DMS53 treated with DMSO at 0.1 percent for 48 hours (cell line): ENCODE measurements around the gene FLNB.
"Not testable (repeated sequence)": the region's sequence is repeated elsewhere in the genome, so short reads cannot be mapped to it uniquely, and the experiment has no call there.

Experiments
- DNase-seq: peaks from one replicate; lab custom pipeline; 2025; ENCODE audit not compliant: unreplicated experiment; lab: John Stamatoyannopoulos, UW

FLNB gene

GRCh38 chr3:58198362-58198761 is 190.1 kb downstream of the FLNB start:
- no peak for DNase-seq

- no peak for DNase-seq
These were observed 190.6 kb downstream of the FLNB start for GRCh38 chr3:58198804-58199203.

DNA sequence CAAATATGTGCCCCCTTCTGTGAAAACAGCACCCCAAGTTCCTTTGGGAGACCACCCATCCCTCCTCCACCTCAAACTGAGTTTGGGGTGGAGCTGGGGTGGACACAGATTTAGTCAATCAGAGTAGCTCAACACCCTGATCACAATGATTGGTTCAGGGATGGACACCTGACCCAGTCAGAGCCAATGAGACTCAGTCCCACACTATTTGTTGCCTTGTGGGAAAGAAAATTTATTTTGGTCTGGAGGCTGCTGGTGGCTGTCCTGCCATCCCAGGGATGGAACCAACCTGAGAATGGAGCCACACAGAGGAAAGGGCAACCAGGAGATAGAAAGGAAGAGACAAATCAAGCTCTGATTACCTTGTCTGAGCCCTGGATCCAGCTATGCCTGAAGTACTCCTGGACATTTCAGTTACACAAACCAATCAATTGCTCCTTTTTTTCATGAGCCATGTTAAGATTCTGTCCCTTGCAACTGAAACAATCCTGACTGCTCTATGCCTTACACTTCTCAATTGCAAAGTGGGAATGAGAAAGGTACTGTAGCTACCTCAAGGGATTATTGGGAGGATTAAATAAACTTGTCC is 192.0 kb downstream of the FLNB start:
- no peak for DNase-seq

GRCh38 chr3:58200846-58201355 is 192.7 kb downstream of the FLNB start:
- DNase-seq = no peak

DNA sequence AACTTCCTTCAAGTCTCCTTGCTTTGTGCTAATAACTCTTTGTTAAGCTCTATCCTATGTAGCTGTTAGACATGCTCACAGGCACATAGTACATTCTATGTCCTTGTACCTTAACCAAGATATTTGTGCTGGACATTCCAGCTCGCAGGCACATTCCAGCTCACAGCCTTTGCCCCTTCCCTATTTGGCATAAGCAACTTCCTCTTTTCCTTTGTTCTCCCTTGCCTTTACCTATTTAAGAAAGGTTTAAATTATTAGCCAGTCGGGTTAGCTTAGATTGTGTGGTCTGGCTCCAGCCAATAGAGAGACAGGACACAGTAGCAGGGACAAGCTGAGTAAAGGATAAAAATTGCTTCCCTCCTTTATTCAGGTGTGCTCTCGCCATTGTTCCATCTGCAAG is 193.2 kb downstream of the FLNB start:
- not testable (repeated sequence) for DNase-seq

- DNase-seq = no peak
These were observed 194.7 kb downstream of the FLNB start for GRCh38 chr3:58202917-58203360.

DNA sequence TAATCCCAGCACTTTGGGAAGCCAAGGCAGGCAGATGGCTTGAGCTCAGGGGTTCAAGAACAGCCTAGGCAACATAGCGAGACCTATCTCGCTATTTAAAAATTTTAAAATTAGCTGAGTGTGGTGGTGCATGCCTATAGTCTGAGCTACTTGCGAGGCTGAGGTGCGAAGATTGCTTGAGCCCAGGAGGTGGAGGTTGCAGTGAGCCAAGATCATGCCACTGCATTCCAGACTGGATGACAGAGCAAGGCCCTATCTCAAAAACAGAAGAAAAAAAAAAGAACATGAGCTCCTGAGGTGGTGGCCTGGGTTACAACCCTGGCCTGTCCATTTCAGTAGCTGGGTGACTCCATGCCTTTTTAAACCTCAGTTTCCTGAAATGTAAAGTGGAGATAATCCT is 195.3 kb downstream of the FLNB start:
- DNase-seq = no peak

DNA sequence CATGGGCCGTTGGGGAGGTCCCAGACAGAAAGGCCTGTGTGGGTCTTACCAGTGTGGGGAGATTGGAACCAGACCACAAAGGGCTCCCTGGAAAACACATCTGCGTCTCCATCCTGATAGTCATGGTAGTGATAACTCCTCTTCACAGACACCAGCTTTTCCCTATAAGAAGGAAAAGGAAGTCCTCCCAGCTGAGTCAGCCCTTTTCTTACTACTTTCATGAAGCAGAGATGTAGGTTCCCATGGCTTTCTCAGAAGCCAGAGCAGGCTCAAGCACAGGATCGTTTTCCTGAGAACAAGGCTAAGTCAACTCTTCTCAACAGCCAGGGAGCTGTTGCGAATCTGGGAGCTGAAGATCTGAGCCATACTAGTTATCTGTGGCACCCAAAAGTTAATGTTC is 196.5 kb downstream of the FLNB start:
- no peak for DNase-seq

GRCh38 chr3:58205981-58206380 is 197.8 kb downstream of the FLNB start:
- DNase-seq = no peak

- DNase-seq = no peak
These were observed 198.3 kb downstream of the FLNB start for GRCh38 chr3:58206406-58207011.

DNA sequence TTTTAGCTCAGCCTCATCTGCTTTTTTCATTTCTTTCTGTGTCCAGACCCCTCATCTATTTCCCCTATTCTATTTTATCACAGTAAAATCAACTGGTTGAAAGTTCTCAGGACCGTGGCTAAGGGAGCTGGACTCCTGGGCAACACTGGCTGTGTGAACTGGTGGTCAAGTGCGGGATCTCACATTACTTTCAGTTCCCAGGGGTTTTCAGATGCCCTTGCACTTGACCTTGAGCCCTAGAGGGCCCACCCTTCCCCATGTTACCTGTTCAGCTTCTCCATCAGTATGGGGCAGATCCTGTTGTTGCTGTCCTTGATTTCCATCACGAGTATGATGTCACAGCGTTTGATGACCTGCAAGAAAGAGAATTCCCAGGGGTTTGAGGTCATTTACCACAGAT is 199.7 kb downstream of the FLNB start:
- no peak for DNase-seq

GRCh38 chr3:58209933-58210332 is 201.7 kb downstream of the FLNB start:
- no peak for DNase-seq

GRCh38 chr3:58210761-58211460 is 202.7 kb downstream of the FLNB start, which contains the start of gene DNASE1L3:
DNASE1L3 (minus strand) TSS chr3:58210972; CDS start chr3:58210906, 66 bp downstream.
- no peak for DNase-seq

- no peak for DNase-seq
These were observed 206.5 kb downstream of the FLNB start for GRCh38 chr3:58214484-58215316.

GRCh38 chr3:58215317-58216025 is 207.2 kb downstream of the FLNB start:
- DNase-seq = no peak

GRCh38 chr3:58216496-58217195 is 208.4 kb downstream of the FLNB start:
- DNase-seq = no peak

- DNase-seq = peak; percentile 19
These were observed 209.1 kb downstream of the FLNB start for GRCh38 chr3:58217209-58217811.

GRCh38 chr3:58218904-58219303 is 210.7 kb downstream of the FLNB start:
- DNase-seq = no peak
